ENCODE data around the gene PPM1H.

PPM1H gene

DNA sequence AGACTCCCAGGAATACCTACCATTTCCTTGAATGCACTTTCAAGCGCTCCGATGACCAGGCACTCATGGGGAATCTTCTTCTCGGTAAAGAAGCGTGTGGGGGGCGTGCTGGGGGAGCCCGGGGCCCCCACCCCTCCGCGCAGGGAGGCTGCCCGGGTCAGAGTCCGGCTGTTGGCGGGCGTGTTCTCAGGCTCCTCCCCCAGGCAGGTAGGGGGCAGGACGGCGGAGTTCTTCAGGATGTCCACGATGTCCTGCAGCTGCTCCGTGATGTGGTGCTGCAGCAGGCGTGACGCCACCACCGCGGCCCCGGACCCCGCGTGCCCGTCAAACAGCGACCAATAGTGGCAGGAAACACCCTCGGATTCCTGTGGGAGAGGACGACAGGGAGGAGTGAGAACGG, 133.2 kb downstream of the PPM1H start:
- no peaks in the 10 kb centered on the region for H3K9me3 ChIP-seq (ENCODE audit: insufficient read depth, low read depth, low read length)
- H3K27me3 ChIP-seq (ENCODE audit: insufficient read depth, low read length) = no peaks in the 10 kb centered on the region
- no peak overlapping the region for H3K4me3 ChIP-seq (ENCODE audit: low read length)
- H3K9ac ChIP-seq (ENCODE audit: low read depth, low read length) = no peak overlapping the region
- H3K36me3 ChIP-seq (ENCODE audit: insufficient read depth, low read depth, low read length) = peaks cover 3% of the 10 kb centered on the region; the same call in 1 of the 2 replicates
- no peak overlapping the region for H3K27ac ChIP-seq (ENCODE audit: low read length)
- H3K4me1 ChIP-seq (ENCODE audit: insufficient read depth, low read length) = peaks cover 4% of the 10 kb centered on the region; the same call in 1 of the 2 replicates

DNA sequence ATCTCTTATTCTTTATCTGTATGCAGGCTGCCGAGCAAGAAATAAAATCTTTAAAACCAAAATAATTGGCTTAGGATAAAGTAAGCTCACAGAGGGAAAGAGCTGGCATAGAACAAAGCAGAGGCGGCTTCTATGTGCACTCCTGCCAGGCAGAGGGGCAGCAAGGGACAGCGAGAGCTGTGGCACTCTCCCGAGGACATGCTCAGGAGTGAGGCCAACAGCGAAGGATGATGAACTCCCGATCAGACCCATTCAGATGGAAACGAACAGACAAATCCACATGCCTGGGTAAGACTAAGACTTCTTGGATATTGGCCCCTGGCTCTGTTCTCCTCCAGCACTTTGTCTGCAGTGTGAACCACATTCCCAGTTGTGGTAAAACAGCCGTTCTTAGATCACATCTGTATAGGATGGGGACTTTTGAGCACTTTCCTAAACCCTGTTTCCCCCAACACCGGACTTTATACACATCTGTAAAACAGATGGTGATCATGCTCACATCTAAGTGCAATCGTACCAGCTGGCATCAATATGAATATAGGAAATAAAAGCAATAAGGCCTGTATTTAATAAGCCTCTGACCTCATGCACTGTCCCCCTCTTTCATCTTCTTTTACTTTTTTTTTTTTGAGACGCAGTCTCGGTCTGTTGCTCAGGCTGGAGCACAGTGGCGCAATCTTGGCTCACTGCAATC, 134.1 kb downstream of the PPM1H start:
- Histone ChIP-seq H3K9ac (ENCODE audit: low read depth, low read length) (no peak overlapping the region), H3K9me3 (ENCODE audit: insufficient read depth, low read depth, low read length) (no peaks in the 10 kb centered on the region), H3K36me3 (ENCODE audit: insufficient read depth, low read depth, low read length) (peaks cover 3% of the 10 kb centered on the region; the same call in 1 of the 2 replicates), H3K4me3 (ENCODE audit: low read length) (no peak overlapping the region), H3K27ac (ENCODE audit: low read length) (no peak overlapping the region), H3K27me3 (ENCODE audit: insufficient read depth, low read length) (no peaks in the 10 kb centered on the region), H3K4me1 (ENCODE audit: insufficient read depth, low read length) (peaks cover 4% of the 10 kb centered on the region; the same call in 1 of the 2 replicates)

DNA sequence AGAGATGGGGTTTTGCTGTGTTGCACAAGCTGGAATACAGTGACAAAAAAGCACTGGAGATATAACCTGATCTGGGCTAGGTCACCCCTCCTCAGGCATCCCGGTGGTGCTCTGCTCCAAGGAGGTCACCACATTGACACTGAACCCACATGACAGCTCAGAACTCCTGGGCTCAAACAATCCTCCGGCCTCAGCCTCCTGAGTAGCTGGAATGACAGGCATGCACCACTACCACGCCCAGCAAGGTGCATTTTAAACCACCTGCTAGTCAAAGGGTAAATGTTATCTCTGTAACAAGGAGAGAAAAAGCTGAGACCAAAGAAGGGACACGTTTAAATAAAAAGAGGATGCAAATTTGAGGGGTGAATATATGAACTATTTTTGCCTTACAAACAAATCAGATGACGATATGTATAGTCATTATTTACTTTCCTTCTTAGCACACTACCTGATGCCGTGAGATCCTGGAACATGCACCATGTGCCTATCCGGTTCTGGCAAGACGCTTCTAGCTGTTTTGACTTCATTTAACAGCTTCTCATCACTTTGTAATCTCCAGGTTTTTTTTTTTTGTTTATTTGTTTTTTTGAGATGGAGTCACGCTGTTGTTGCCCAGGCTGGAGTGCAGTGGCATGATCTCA, 135.1 kb downstream of the PPM1H start:
- Histone ChIP-seq H3K9me3 (ENCODE audit: insufficient read depth, low read depth, low read length) (no peaks in the 10 kb centered on the region), H3K27ac (ENCODE audit: low read length) (no peak overlapping the region), H3K4me1 (ENCODE audit: insufficient read depth, low read length) (peaks cover 4% of the 10 kb centered on the region; the same call in 1 of the 2 replicates), H3K9ac (ENCODE audit: low read depth, low read length) (no peak overlapping the region), H3K36me3 (ENCODE audit: insufficient read depth, low read depth, low read length) (peaks cover 3% of the 10 kb centered on the region; the same call in 1 of the 2 replicates), H3K4me3 (ENCODE audit: low read length) (no peak overlapping the region), H3K27me3 (ENCODE audit: insufficient read depth, low read length) (no peaks in the 10 kb centered on the region)

DNA sequence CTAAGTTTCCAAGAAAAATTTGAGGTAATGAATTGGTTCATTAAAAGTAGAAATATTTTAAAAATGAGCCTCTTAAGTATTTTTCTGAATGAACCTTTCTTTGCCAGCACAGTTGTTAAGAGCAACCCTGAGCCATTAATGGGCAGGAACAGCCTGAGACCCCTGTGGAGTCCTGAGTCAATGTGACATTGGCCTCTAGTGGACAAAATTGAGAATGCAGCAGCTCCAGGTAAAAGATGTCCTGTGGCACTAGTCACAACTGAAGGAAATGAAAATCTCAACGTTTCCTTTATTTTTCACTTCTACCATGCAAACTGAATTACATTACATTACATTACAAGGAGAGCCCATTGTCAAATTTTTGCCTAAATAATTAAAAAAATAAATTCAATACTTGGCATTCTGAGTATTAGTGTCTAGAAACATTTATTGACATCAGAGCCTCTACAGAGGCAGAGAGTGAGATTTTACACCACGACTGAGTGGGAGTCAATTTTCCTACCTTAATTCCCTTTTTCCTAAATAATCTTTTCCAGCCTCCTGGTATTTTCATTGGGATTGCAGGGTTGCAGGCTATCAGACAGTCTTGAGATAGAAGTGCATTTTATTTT, 135.7 kb downstream of the PPM1H start:
- peak overlapping the region; percentile 32; the same call in 1 of the 2 replicates for H3K9ac ChIP-seq (ENCODE audit: low read depth, low read length)
- H3K9me3 ChIP-seq (ENCODE audit: insufficient read depth, low read depth, low read length) = no peaks in the 10 kb centered on the region
- peaks cover 4% of the 10 kb centered on the region; the same call in 1 of the 2 replicates for H3K4me1 ChIP-seq (ENCODE audit: insufficient read depth, low read length)

DNA sequence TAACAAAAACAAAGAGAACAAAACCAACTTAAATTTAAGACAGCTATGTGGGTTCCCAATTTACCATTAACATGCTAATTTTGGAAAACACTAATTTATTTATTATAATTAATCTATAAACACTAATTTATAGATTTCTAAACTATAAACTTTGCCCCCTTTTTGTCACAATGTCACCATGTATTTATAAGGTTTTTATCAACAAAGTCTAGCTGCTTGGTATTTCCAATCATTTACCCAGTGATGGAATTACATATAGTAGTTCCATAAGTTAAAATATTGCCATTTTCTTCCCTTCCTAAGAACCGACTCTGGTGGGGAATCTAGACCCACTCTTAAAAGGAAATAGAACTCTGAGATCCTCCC, 140.7 kb downstream of the PPM1H start:
- Histone ChIP-seq H3K9ac (ENCODE audit: low read depth, low read length) (no peak overlapping the region), H3K4me1 (ENCODE audit: insufficient read depth, low read length) (peaks cover 4% of the 10 kb centered on the region; the same call in 1 of the 2 replicates), H3K27ac (ENCODE audit: low read length) (no peak overlapping the region), H3K9me3 (ENCODE audit: insufficient read depth, low read depth, low read length) (no peaks in the 10 kb centered on the region), H3K36me3 (ENCODE audit: insufficient read depth, low read depth, low read length) (no peaks in the 10 kb centered on the region), H3K4me3 (ENCODE audit: low read length) (no peak overlapping the region), H3K27me3 (ENCODE audit: insufficient read depth, low read length) (no peaks in the 10 kb centered on the region)

More for the DNA sequence above, 135.7 kb downstream of the PPM1H start:
- no peaks in the 10 kb centered on the region for H3K27me3 ChIP-seq (ENCODE audit: insufficient read depth, low read length)
- H3K27ac ChIP-seq (ENCODE audit: low read length) = no peak overlapping the region
- peaks cover 3% of the 10 kb centered on the region; the same call in 1 of the 2 replicates for H3K36me3 ChIP-seq (ENCODE audit: insufficient read depth, low read depth, low read length)
- no peak overlapping the region for H3K4me3 ChIP-seq (ENCODE audit: low read length)

DNA sequence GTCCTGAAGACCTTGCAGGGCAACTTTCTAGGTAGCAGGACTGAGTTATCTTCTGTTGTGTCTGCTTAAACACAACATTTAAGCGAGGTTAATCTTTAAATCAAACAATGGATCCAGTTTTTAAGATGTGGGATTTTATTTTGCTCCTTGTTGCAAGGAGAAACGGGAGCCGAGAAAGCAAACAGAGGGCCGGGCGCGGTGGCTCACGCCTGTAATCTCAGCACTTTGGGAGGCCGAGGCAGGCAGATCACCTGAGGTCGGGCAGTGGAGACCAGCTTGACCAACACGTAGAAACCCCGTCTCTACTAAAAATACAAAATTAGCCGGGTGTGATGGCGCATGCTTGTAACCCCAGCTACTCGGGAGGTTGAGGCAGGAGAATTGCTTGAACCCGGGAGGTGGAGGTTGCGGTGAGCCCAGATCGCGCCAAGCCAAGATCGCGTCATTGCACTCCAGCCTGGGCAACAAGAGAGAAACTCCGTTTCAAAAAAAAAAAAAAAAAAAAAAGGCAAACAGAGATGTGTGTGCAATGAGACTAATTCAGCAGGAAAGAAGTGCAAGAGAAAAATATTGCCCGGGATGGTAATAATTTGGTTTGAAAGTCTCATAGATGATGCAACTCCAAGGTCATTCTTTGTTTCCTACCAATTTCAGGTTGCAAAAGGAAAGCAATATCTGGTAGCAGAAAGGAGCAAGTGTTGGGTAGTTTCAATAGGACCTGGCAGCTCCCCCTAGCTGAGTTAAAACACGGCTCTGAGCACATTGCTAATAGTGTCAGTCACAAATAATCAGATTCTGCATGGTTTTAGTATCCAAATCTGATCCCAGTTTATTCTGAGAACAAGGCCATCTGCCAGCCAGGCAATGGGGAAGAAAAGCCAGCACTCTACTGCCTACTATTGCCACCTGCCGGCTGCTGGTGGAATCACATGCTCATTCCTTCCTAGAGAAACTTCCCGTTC, 141.4 kb downstream of the PPM1H start:
- Histone ChIP-seq H3K4me3 (ENCODE audit: low read length) (no peak overlapping the region), H3K27ac (ENCODE audit: low read length) (no peak overlapping the region), H3K9me3 (ENCODE audit: insufficient read depth, low read depth, low read length) (no peaks in the 10 kb centered on the region), H3K9ac (ENCODE audit: low read depth, low read length) (peak overlapping the region; percentile 22; the same call in 1 of the 2 replicates), H3K4me1 (ENCODE audit: insufficient read depth, low read length) (no peaks in the 10 kb centered on the region; the same call in 1 of the 2 replicates), H3K27me3 (ENCODE audit: insufficient read depth, low read length) (no peaks in the 10 kb centered on the region), H3K36me3 (ENCODE audit: insufficient read depth, low read depth, low read length) (no peaks in the 10 kb centered on the region)

DNA sequence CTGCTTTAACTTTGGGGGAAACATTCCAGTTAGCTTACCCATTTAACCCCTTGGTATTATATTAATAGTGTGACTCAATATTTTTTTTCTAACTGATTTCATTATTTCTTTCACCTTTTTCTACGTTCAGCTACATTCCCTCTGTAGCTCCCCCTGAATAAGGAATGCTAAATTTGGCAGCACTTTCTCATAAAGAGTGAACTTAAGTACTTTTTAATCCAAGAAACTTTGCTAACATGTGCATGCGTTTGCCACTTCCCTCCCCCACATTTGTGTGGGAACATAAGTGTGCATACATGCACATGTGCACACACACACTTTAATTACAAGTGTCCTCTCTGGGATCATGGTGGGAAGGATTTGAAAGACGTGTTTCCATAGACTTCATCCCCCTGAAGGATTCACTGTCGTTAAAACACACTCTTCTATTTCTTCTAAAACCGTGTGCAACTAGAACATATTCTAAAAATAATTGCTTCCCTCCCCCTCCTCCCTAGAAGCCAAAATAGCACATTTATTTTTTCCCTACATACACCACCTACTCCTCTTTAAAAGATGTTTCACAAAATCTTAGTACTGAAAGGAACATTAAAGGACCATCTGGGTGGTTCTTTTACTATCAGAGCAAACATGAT, 142.6 kb downstream of the PPM1H start:
- no peaks in the 10 kb centered on the region; the same call in 1 of the 2 replicates for H3K4me1 ChIP-seq (ENCODE audit: insufficient read depth, low read length)
- H3K9me3 ChIP-seq (ENCODE audit: insufficient read depth, low read depth, low read length) = no peaks in the 10 kb centered on the region
- H3K27me3 ChIP-seq (ENCODE audit: insufficient read depth, low read length) = no peaks in the 10 kb centered on the region
- H3K27ac ChIP-seq (ENCODE audit: low read length) = no peak overlapping the region
- H3K4me3 ChIP-seq (ENCODE audit: low read length) = no peak overlapping the region
- no peak overlapping the region for H3K9ac ChIP-seq (ENCODE audit: low read depth, low read length)
- H3K36me3 ChIP-seq (ENCODE audit: insufficient read depth, low read depth, low read length) = no peaks in the 10 kb centered on the region

DNA sequence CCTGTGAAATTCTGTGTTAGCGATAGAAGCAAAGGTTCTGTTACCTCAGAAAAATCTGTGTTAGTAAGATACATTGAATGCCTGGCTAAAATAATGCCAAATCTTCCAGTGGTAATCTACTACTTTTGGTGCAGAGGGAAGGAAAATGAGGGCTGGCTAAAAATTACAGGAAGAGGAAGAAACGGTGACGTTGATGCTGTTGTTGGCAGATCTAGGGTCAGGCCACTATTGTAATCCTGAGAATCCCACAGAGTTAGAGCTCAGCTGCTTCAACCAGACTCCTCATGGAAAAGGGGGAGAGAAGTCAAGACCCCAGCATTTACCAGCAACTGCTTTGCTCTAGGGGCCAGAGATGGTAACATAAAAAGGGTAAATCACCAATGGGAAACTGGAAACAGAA, 145.1 kb downstream of the PPM1H start:
- Histone ChIP-seq H3K27me3 (ENCODE audit: insufficient read depth, low read length) (no peaks in the 10 kb centered on the region), H3K9ac (ENCODE audit: low read depth, low read length) (no peak overlapping the region), H3K36me3 (ENCODE audit: insufficient read depth, low read depth, low read length) (peaks cover 5% of the 10 kb centered on the region; the same call in 1 of the 2 replicates), H3K27ac (ENCODE audit: low read length) (no peak overlapping the region), H3K4me1 (ENCODE audit: insufficient read depth, low read length) (peaks cover 5% of the 10 kb centered on the region; the same call in 1 of the 2 replicates), H3K9me3 (ENCODE audit: insufficient read depth, low read depth, low read length) (no peaks in the 10 kb centered on the region), H3K4me3 (ENCODE audit: low read length) (no peak overlapping the region)

DNA sequence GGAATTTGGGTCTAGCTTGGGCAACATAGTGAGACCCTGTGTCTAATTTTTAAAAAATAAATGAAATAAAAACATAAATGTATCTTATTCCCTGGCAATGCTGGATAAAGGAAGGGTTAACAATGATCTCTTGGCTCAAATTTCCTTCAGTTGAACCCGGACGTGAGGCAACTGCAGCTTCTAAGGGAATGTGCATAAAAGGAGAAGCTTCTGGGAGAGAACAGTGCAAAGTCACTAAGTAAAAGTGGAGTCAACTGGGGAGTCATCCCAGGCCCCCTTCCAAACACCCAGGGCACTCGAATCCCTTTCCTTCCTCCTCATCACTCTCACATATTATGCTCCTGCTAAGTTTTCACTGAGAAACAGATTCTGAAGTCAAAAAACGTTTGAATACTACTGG, 147.3 kb downstream of the PPM1H start:
- Histone ChIP-seq H3K4me3 (ENCODE audit: low read length) (no peak overlapping the region), H3K36me3 (ENCODE audit: insufficient read depth, low read depth, low read length) (peaks cover 5% of the 10 kb centered on the region; the same call in 1 of the 2 replicates), H3K27ac (ENCODE audit: low read length) (no peak overlapping the region), H3K9ac (ENCODE audit: low read depth, low read length) (no peak overlapping the region), H3K4me1 (ENCODE audit: insufficient read depth, low read length) (peaks cover 12% of the 10 kb centered on the region; the same call in 1 of the 2 replicates), H3K9me3 (ENCODE audit: insufficient read depth, low read depth, low read length) (no peaks in the 10 kb centered on the region), H3K27me3 (ENCODE audit: insufficient read depth, low read length) (no peaks in the 10 kb centered on the region)

DNA sequence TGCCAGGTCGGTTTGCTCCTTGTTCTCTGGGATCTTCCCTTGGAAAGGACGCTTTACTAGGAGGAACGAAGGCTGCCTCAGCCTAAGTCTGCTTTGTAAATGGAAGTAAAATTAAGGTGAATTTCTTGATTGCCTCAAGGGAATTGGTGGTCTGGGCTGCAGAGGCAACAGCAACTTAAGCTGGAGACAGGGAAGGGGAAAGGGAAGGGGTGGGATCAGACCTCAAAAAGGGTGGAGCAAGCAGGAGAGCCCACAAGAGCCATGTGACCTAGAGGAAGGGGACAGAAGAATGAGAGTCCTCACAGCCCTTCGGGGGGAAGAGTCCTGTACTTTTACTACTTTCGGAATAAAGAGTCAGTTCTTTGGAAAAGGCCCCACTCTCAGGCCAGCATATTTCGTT, 147.9 kb downstream of the PPM1H start:
- peaks cover 5% of the 10 kb centered on the region; the same call in 1 of the 2 replicates for H3K36me3 ChIP-seq (ENCODE audit: insufficient read depth, low read depth, low read length)
- no peaks in the 10 kb centered on the region for H3K9me3 ChIP-seq (ENCODE audit: insufficient read depth, low read depth, low read length)
- H3K4me1 ChIP-seq (ENCODE audit: insufficient read depth, low read length) = peaks cover 15% of the 10 kb centered on the region
- H3K27ac ChIP-seq (ENCODE audit: low read length) = no peak overlapping the region
- no peaks in the 10 kb centered on the region for H3K27me3 ChIP-seq (ENCODE audit: insufficient read depth, low read length)
- no peak overlapping the region for H3K9ac ChIP-seq (ENCODE audit: low read depth, low read length)
- no peak overlapping the region for H3K4me3 ChIP-seq (ENCODE audit: low read length)
